Loucy (cell line): ENCODE results near the gene LMBR1.

Experiments
- EZH2phosphoT487 ChIP-seq: fragments of 200-600 bp; IDR thresholded peaks from 2 replicates; pipeline ENCODE4 v1.6.1; 2018; ENCODE audit warnings: antibody characterized with exemption, mild to moderate bottlenecking, moderate library complexity, borderline replicate concordance
- TF ChIP-seq, protein P1 (sequence below): fragments of 200-600 bp; sonication (generic); conservative IDR thresholded peaks from 2 replicates; pipeline ENCODE4 v1.5.1; 2014; ENCODE audit warnings: mild to moderate bottlenecking, antibody characterized with exemption, low read length

DNA sequence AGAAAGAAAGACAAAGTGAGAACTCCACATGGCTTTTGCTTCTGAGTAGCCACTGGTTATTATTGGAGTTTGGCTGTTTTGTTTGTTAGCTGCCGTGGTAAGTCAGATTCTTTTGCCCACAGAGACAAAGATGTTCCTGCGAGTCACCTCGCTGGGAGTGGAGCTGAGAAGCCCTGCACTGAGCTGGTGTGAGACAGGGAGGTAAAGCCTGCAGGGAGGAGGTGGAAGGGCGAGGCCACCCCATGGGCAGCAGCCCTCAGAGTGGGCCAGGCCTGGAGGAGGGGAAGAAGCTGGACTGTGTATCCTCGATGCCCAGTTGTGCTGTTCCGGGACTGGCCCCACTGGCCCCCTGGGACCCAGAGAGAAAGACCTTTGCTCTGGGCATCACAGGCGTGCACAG lies 42.3 kb upstream of the LMBR1 start:
- TF ChIP-seq, protein P1, sequence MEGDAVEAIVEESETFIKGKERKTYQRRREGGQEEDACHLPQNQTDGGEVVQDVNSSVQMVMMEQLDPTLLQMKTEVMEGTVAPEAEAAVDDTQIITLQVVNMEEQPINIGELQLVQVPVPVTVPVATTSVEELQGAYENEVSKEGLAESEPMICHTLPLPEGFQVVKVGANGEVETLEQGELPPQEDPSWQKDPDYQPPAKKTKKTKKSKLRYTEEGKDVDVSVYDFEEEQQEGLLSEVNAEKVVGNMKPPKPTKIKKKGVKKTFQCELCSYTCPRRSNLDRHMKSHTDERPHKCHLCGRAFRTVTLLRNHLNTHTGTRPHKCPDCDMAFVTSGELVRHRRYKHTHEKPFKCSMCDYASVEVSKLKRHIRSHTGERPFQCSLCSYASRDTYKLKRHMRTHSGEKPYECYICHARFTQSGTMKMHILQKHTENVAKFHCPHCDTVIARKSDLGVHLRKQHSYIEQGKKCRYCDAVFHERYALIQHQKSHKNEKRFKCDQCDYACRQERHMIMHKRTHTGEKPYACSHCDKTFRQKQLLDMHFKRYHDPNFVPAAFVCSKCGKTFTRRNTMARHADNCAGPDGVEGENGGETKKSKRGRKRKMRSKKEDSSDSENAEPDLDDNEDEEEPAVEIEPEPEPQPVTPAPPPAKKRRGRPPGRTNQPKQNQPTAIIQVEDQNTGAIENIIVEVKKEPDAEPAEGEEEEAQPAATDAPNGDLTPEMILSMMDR: no peak
- no peak for TF ChIP-seq EZH2phosphoT487
